ENCODE data around the gene CCR6. TPM values are rescaled to one million over a fixed set of nuclear protein-coding genes. Genes with fewer than 3 reads are reported as not detected.
"Not testable (repeated sequence)": the region's sequence is repeated elsewhere in the genome, so short reads cannot be mapped to it uniquely, and the experiment has no call there.

The CCR6 gene
- total and polyA plus RNA-seq, 2 of the 13 experiments (the other 11 are each of a cell fraction or from before 2014, with no cell fraction given): 4.5 to 8.7 TPM

DNA sequence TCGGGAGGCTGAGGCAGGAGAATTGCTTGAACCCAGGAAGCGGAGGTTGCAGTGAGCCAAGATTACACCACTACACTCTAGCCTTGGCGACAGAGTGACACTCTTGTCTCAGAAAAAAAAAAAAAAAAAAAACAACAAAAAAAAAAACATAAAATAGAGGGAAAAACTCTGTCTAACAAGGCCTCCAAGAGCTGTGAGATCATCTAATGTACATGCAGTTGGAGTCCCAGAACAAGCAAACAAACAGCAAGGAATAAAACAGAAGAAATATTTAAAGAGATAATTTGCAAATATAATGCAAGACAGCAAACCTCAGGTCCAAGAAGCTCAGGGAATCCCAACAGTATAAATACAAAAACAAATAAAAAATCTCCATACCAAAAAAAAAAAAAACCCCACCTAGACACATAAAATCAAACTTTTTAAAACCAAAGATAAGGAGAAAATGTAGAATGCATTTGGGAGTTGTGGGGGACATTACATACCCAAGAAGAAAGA is 35.0 kb upstream of the CCR6 start:
- TF ChIP-seq HNRNPH1 (optimal IDR thresholded peaks at IDR 0.05; ENCODE audit: low read depth, low read length): no peak
- peak; percentile 91; the same call in 1 of the 2 replicates for TF ChIP-seq ZNF709 (CRISPR knock-in tag; IDR thresholded peaks at IDR 0.05)
- no peak for TF ChIP-seq NBN (conservative IDR thresholded peaks at IDR 0.05)
- FAIRE-seq: no peak
- H3K4me2 ChIP-seq (ENCODE audit: low read depth, low read length): no peak overlapping the region

DNA sequence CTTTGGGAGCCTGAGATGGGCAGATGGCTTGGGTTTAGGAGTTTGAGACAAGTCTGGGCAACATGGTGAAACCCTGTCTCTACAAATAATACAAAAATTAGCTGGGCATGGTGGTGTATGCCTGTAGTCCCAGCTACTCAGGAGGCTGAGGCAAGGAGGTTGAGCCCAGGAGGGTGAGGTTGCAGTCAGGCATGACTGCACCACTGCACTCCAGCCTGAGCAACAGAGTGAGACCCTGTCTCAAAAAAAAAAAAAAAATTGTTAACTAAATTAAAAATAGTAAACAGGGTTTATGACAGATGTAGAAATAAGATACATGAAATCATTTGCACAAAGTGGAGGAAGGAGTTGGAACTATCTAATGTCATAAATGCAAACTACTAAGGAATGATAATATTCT is 34.2 kb upstream of the CCR6 start:
- DNase-seq (ENCODE audit: low spot score); H3K27ac ChIP-seq (ENCODE audit: extremely low read length, insufficient read depth, low read length); H3K4me1 ChIP-seq (ENCODE audit: insufficient read depth, low read length); H3K36me3 ChIP-seq (replicated peaks in 1 of 2; ENCODE audit: control insufficient read depth in 1 of 2, insufficient read depth in 2 of 2, low read length in 2 of 2); H3K79me2 ChIP-seq (ENCODE audit: insufficient read depth, low read length); H3K4me2 ChIP-seq (ENCODE audit: low read depth, low read length); ATAC-seq; H3K9ac ChIP-seq (ENCODE audit: insufficient read depth, low read depth, low read length); CTCF ChIA-PET (ENCODE audit: low intra/inter-chr PET ratio, low total read pairs); in situ Hi-C loops (cut with HindIII; ENCODE audit: extremely low pct_ligation_motif_present, low pct_unique_long_range_greater_than_20kb); POLR2A ChIA-PET; H4K20me1 ChIP-seq (ENCODE audit: insufficient read depth, low read length); intact Hi-C loops (cut with micrococcal nuclease; ENCODE audit: unreplicated experiment); FAIRE-seq; H2AFZ ChIP-seq (ENCODE audit: low read length); H3K4me3 ChIP-seq (replicated peaks in 1 of 3; ENCODE audit: insufficient read depth in 1 of 3, low read depth in 2 of 3, low read length in 3 of 3); BruUV-seq (replicated peaks): not testable (repeated sequence)
- peaks cover 3 to 14% of the 10 kb centered on the region in 2 experiments; a peak in 4 of 5 replicates for H3K27me3 ChIP-seq (ENCODE audit: control insufficient read depth in 1 of 2, insufficient read depth in 2 of 2, low read length in 2 of 2)
- peaks cover 16% of the 10 kb centered on the region; the same call in 1 of the 2 replicates for H3K9me3 ChIP-seq (ENCODE audit: low read length)

More for the DNA sequence above, 35.0 kb upstream of the CCR6 start:
- ChIA-PET CTCF (ENCODE audit: low intra/inter-chr PET ratio, low total read pairs) (no interaction called here), POLR2A (no interaction called here)
- no TSS peak for BruUV-seq (replicated peaks)
- Histone ChIP-seq H2AFZ (ENCODE audit: low read length) (no peak overlapping the region), H3K9me3 (ENCODE audit: low read length) (peaks cover 16% of the 10 kb centered on the region; the same call in 1 of the 2 replicates), H3K27ac (ENCODE audit: extremely low read length, insufficient read depth, low read length) (no peak overlapping the region), H3K79me2 (ENCODE audit: insufficient read depth, low read length) (no peaks in the 10 kb centered on the region), H3K9ac (ENCODE audit: insufficient read depth, low read depth, low read length) (no peak overlapping the region), H3K36me3 (replicated peaks in 1 of 2; ENCODE audit: control insufficient read depth in 1 of 2, insufficient read depth in 2 of 2, low read length in 2 of 2) (no peaks in the 10 kb centered on the region), H4K20me1 (ENCODE audit: insufficient read depth, low read length) (no peaks in the 10 kb centered on the region), H3K27me3 (ENCODE audit: control insufficient read depth in 1 of 2, insufficient read depth in 2 of 2, low read length in 2 of 2) (peaks cover 3 to 12% of the 10 kb centered on the region in 2 experiments; a peak in 3 of 5 replicates), H3K4me1 (ENCODE audit: insufficient read depth, low read length) (no peaks in the 10 kb centered on the region), H3K4me3 (replicated peaks in 1 of 3; ENCODE audit: insufficient read depth in 1 of 3, low read depth in 2 of 3, low read length in 3 of 3) (no peak overlapping the region)
- in situ Hi-C loops (cut with HindIII; ENCODE audit: extremely low pct_ligation_motif_present, low pct_unique_long_range_greater_than_20kb): no loop called here
- ATAC-seq (no peak), DNase-seq (ENCODE audit: low spot score) (no peak)
- intact Hi-C loops (cut with micrococcal nuclease; ENCODE audit: unreplicated experiment): no loop called here
- 26% methylated on average over 3 of the region's 3 CpGs for WGBS (ENCODE audit: low lambda C conversion rate)

Data from HepG2 (cell line).